Measurements from ENCODE around the gene OGFOD3. TPM values are rescaled to one million over a fixed set of nuclear protein-coding genes. Genes with fewer than 3 reads are reported as not detected.

Gene OGFOD3
- total and polyA plus RNA-seq, 2 experiments from 2014 or later, result 9.6 to 24.6 TPM

GRCh38 chr17:82400206-82400605, 18.2 kb downstream of the OGFOD3 start:
- H3K4me3 ChIP-seq, result no peak overlapping the region
- ATAC-seq (no peak), DNase-seq (ENCODE audit: low spot score) (no peak)
- H3K36me3 ChIP-seq (ENCODE audit: insufficient read depth), result no peaks in the 10 kb centered on the region
- H3K9me2 ChIP-seq (ENCODE audit: insufficient read depth), result no peaks in the 10 kb centered on the region
- H3K4me2 ChIP-seq, result no peak overlapping the region
- Mint-ChIP-seq H3K4me1 (no peaks in the 10 kb centered on the region), H3K27me3 (ENCODE audit: insufficient read depth, low read depth, poor library complexity) (peaks cover 7% of the 10 kb centered on the region), H3K36me3 (ENCODE audit: low read depth) (peaks cover 7% of the 10 kb centered on the region), H3K9me3 (no peaks in the 10 kb centered on the region), H3K4me3 (no peak overlapping the region), H3K27ac (no peak overlapping the region)
- H4K20me1 ChIP-seq (replicated peaks; ENCODE audit: insufficient read depth), result no peaks in the 10 kb centered on the region
- no peak overlapping the region for H2AFZ ChIP-seq
- H3K27me3 ChIP-seq (ENCODE audit: insufficient read depth), result no peaks in the 10 kb centered on the region
- no peak overlapping the region for H3K27ac ChIP-seq (ENCODE audit: low read depth)
- H3F3A ChIP-seq (replicated peaks; ENCODE audit: low read depth), result 0 out of 2 replicates have a peak, but pooled peaks cover 2% of the 10 kb centered on the region
- no peaks in the 10 kb centered on the region for H3K4me1 ChIP-seq (ENCODE audit: insufficient read depth)
- TF ChIP-seq, protein P1, sequence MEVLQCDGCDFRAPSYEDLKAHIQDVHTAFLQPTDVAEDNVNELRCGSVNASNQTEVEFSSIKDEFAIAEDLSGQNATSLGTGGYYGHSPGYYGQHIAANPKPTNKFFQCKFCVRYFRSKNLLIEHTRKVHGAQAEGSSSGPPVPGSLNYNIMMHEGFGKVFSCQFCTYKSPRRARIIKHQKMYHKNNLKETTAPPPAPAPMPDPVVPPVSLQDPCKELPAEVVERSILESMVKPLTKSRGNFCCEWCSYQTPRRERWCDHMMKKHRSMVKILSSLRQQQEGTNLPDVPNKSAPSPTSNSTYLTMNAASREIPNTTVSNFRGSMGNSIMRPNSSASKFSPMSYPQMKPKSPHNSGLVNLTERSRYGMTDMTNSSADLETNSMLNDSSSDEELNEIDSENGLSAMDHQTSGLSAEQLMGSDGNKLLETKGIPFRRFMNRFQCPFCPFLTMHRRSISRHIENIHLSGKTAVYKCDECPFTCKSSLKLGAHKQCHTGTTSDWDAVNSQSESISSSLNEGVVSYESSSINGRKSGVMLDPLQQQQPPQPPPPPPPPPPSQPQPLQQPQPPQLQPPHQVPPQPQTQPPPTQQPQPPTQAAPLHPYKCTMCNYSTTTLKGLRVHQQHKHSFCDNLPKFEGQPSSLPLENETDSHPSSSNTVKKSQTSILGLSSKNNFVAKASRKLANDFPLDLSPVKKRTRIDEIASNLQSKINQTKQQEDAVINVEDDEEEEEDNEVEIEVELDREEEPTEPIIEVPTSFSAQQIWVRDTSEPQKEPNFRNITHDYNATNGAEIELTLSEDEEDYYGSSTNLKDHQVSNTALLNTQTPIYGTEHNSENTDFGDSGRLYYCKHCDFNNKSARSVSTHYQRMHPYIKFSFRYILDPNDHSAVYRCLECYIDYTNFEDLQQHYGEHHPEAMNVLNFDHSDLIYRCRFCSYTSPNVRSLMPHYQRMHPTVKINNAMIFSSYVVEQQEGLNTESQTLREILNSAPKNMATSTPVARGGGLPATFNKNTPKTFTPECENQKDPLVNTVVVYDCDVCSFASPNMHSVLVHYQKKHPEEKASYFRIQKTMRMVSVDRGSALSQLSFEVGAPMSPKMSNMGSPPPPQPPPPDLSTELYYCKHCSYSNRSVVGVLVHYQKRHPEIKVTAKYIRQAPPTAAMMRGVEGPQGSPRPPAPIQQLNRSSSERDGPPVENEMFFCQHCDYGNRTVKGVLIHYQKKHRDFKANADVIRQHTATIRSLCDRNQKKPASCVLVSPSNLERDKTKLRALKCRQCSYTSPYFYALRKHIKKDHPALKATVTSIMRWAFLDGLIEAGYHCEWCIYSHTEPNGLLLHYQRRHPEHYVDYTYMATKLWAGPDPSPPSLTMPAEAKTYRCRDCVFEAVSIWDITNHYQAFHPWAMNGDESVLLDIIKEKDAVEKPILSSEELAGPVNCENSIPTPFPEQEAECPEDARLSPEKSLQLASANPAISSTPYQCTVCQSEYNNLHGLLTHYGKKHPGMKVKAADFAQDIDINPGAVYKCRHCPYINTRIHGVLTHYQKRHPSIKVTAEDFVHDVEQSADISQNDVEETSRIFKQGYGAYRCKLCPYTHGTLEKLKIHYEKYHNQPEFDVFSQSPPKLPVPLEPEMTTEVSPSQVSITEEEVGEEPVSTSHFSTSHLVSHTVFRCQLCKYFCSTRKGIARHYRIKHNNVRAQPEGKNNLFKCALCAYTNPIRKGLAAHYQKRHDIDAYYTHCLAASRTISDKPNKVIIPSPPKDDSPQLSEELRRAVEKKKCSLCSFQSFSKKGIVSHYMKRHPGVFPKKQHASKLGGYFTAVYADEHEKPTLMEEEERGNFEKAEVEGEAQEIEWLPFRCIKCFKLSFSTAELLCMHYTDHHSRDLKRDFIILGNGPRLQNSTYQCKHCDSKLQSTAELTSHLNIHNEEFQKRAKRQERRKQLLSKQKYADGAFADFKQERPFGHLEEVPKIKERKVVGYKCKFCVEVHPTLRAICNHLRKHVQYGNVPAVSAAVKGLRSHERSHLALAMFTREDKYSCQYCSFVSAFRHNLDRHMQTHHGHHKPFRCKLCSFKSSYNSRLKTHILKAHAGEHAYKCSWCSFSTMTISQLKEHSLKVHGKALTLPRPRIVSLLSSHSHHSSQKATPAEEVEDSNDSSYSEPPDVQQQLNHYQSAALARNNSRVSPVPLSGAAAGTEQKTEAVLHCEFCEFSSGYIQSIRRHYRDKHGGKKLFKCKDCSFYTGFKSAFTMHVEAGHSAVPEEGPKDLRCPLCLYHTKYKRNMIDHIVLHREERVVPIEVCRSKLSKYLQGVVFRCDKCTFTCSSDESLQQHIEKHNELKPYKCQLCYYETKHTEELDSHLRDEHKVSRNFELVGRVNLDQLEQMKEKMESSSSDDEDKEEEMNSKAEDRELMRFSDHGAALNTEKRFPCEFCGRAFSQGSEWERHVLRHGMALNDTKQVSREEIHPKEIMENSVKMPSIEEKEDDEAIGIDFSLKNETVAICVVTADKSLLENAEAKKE (CRISPR knock-in tag; IDR thresholded peaks at IDR 0.05), result no peak
- no peak for TF ChIP-seq CREB1 (CRISPR knock-in tag; IDR thresholded peaks at IDR 0.05; ENCODE audit: low read depth)
- TF ChIP-seq REST (IDR thresholded peaks at IDR 0.05; ENCODE audit: unreplicated experiment), result no peak
- TF ChIP-seq ZNF331 (CRISPR knock-in tag; IDR thresholded peaks at IDR 0.05; ENCODE audit: low read depth), result no peak
- no peak for TF ChIP-seq EZH2 (IDR thresholded peaks at IDR 0.05; ENCODE audit: low read depth, unreplicated experiment)
- TF ChIP-seq STAT1 (IDR thresholded peaks at IDR 0.05; ENCODE audit: unreplicated experiment), result no peak
- no peak for TF ChIP-seq ZNF114 (CRISPR knock-in tag; IDR thresholded peaks at IDR 0.05)
- TF ChIP-seq, protein P2, sequence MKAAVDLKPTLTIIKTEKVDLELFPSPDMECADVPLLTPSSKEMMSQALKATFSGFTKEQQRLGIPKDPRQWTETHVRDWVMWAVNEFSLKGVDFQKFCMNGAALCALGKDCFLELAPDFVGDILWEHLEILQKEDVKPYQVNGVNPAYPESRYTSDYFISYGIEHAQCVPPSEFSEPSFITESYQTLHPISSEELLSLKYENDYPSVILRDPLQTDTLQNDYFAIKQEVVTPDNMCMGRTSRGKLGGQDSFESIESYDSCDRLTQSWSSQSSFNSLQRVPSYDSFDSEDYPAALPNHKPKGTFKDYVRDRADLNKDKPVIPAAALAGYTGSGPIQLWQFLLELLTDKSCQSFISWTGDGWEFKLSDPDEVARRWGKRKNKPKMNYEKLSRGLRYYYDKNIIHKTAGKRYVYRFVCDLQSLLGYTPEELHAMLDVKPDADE (IDR thresholded peaks at IDR 0.05), result no peak
- TF ChIP-seq, protein P3, sequence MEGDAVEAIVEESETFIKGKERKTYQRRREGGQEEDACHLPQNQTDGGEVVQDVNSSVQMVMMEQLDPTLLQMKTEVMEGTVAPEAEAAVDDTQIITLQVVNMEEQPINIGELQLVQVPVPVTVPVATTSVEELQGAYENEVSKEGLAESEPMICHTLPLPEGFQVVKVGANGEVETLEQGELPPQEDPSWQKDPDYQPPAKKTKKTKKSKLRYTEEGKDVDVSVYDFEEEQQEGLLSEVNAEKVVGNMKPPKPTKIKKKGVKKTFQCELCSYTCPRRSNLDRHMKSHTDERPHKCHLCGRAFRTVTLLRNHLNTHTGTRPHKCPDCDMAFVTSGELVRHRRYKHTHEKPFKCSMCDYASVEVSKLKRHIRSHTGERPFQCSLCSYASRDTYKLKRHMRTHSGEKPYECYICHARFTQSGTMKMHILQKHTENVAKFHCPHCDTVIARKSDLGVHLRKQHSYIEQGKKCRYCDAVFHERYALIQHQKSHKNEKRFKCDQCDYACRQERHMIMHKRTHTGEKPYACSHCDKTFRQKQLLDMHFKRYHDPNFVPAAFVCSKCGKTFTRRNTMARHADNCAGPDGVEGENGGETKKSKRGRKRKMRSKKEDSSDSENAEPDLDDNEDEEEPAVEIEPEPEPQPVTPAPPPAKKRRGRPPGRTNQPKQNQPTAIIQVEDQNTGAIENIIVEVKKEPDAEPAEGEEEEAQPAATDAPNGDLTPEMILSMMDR (conservative IDR thresholded peaks at IDR 0.05; ENCODE audit: low read depth in 2 of 2), result no peak
- TF ChIP-seq POLR2AphosphoS5 (IDR thresholded peaks at IDR 0.05; ENCODE audit: low read depth), result no peak
- no peaks in the 10 kb centered on the region for H3K79me2 ChIP-seq (replicated peaks; ENCODE audit: insufficient read depth)
